HG03064 (cell line): ENCODE measurements around the gene MYO1D.
"Not testable (repeated sequence)": the region's sequence is repeated elsewhere in the genome, so short reads cannot be mapped to it uniquely, and the experiment has no call there.

Experiments used
- ATAC-seq: cut with Tn5 transposase; IDR thresholded peaks from one replicate; pipeline ENCODE4 v1.9.1; 2021; ENCODE audit warnings: low read depth; ENCODE audit not compliant: unreplicated experiment

Gene MYO1D

GRCh38 chr17:32876417-32877163 is at the start of gene MYO1D:
Gene MYO1D, minus strand, starts transcription at chr17:32877124. Its CDS starts 252 bp downstream, at chr17:32876872.
- ATAC-seq = peak; percentile 57

- no peak for ATAC-seq
Measured at GRCh38 chr17:32926183-32926582, 49.3 kb upstream of the MYO1D start.

GRCh38 chr17:32923905-32924304 is 47.0 kb upstream of the MYO1D start:
- ATAC-seq = not testable (repeated sequence)

- ATAC-seq = no peak
Measured at GRCh38 chr17:32921017-32921416, 44.1 kb upstream of the MYO1D start.

- ATAC-seq = no peak
Measured at GRCh38 chr17:32920293-32920692, 43.4 kb upstream of the MYO1D start.

GRCh38 chr17:32919876-32920275 is 43.0 kb upstream of the MYO1D start:
- not testable (repeated sequence) for ATAC-seq

- no peak for ATAC-seq
Measured at GRCh38 chr17:32917842-32918241, 40.9 kb upstream of the MYO1D start.

- ATAC-seq = no peak
Measured at GRCh38 chr17:32917081-32917480, 40.2 kb upstream of the MYO1D start.

GRCh38 chr17:32916134-32916533 is 39.2 kb upstream of the MYO1D start:
- no peak for ATAC-seq

GRCh38 chr17:32915245-32915644 is 38.3 kb upstream of the MYO1D start:
- ATAC-seq = no peak

GRCh38 chr17:32914181-32914580 is 37.3 kb upstream of the MYO1D start:
- ATAC-seq = no peak

- no peak for ATAC-seq
Measured at GRCh38 chr17:32913593-32913992, 36.7 kb upstream of the MYO1D start.

- ATAC-seq = no peak
Measured at GRCh38 chr17:32912218-32912897, 35.4 kb upstream of the MYO1D start.

GRCh38 chr17:32910769-32911168 is 33.8 kb upstream of the MYO1D start:
- no peak for ATAC-seq

- no peak for ATAC-seq
Measured at GRCh38 chr17:32909787-32910369, 33.0 kb upstream of the MYO1D start.

GRCh38 chr17:32907583-32907982 is 30.7 kb upstream of the MYO1D start:
- ATAC-seq = no peak

- ATAC-seq = no peak
Measured at GRCh38 chr17:32904891-32905290, 28.0 kb upstream of the MYO1D start.

- no peak for ATAC-seq
Measured at GRCh38 chr17:32903774-32904673, 27.1 kb upstream of the MYO1D start.

- ATAC-seq = no peak
Measured at GRCh38 chr17:32901743-32902142, 24.8 kb upstream of the MYO1D start.

- no peak for ATAC-seq
Measured at GRCh38 chr17:32899236-32900013, 22.5 kb upstream of the MYO1D start.
